Measurements from ENCODE around the gene RNF180. TPM values are rescaled to one million over a fixed set of nuclear protein-coding genes. Genes with fewer than 3 reads are reported as not detected.
A peak's percentile ranks its signal among the peaks of the same experiment; 100 is the strongest.

Gene RNF180
- total RNA-seq, 2 donors from 2014 or later: not detected

GRCh38 chr5:64161420-64161819 is 4.2 kb upstream of the RNF180 start:
- Mint-ChIP-seq H3K27ac (no peak overlapping the region), H3K9me3 (peaks cover 12% of the 10 kb centered on the region), H3K4me3 (no peak overlapping the region), H3K36me3 (peaks cover 10% of the 10 kb centered on the region), H3K4me1 (ENCODE audit: low read depth in 2 of 2) (peaks cover 0 to 4% of the 10 kb centered on the region in 2 donors), H3K27me3 (peaks cover 15 to 17% of the 10 kb centered on the region in 2 donors)
- no peak for ATAC-seq
- no peak for DNase-seq (ENCODE audit: low spot score)

- Mint-ChIP-seq H3K27ac (no peak overlapping the region), H3K4me3 (no peak overlapping the region), H3K27me3 (peaks cover 17% of the 10 kb centered on the region in 2 donors), H3K9me3 (peaks cover 12% of the 10 kb centered on the region), H3K4me1 (ENCODE audit: low read depth in 2 of 2) (peaks cover 0 to 4% of the 10 kb centered on the region in 2 donors), H3K36me3 (peaks cover 10% of the 10 kb centered on the region)
- DNase-seq (ENCODE audit: low spot score) (no peak), ATAC-seq (no peak)
Measured at GRCh38 chr5:64163135-64163534, 2.5 kb upstream of the RNF180 start.

- H3K27ac Mint-ChIP-seq: no peak overlapping the region
- H3K27me3 Mint-ChIP-seq: peaks cover 17% of the 10 kb centered on the region in 2 donors
- H3K9me3 Mint-ChIP-seq: peaks cover 12% of the 10 kb centered on the region
- no peak overlapping the region for H3K4me3 Mint-ChIP-seq
- no peak for ATAC-seq
- H3K4me1 Mint-ChIP-seq (ENCODE audit: low read depth in 2 of 2): peaks cover 0 to 4% of the 10 kb centered on the region in 2 donors
- peaks cover 10% of the 10 kb centered on the region for H3K36me3 Mint-ChIP-seq
- DNase-seq (ENCODE audit: low spot score): no peak
Measured at GRCh38 chr5:64163746-64164145, 1.9 kb upstream of the RNF180 start.

- Mint-ChIP-seq H3K4me1 (ENCODE audit: low read depth in 2 of 2) (peaks cover 0 to 4% of the 10 kb centered on the region in 2 donors), H3K27me3 (peaks cover 17% of the 10 kb centered on the region in 2 donors), H3K9me3 (peaks cover 12% of the 10 kb centered on the region), H3K27ac (no peak overlapping the region), H3K4me3 (no peak overlapping the region), H3K36me3 (peaks cover 10% of the 10 kb centered on the region)
- DNase-seq (ENCODE audit: low spot score) (no peak), ATAC-seq (no peak)
Measured at GRCh38 chr5:64164166-64164565, 1.5 kb upstream of the RNF180 start.

- peaks cover 9% of the 10 kb centered on the region for H3K9me3 Mint-ChIP-seq
- no peak overlapping the region for H3K4me3 Mint-ChIP-seq
- no peak for DNase-seq (ENCODE audit: low spot score)
- peaks cover 17% of the 10 kb centered on the region in 2 donors for H3K27me3 Mint-ChIP-seq
- no peak overlapping the region for H3K27ac Mint-ChIP-seq
- peaks cover 10% of the 10 kb centered on the region for H3K36me3 Mint-ChIP-seq
- ATAC-seq: no peak
- H3K4me1 Mint-ChIP-seq (ENCODE audit: low read depth in 2 of 2): peaks cover 0 to 4% of the 10 kb centered on the region in 2 donors
Measured at GRCh38 chr5:64165160-64165499, 513 bp upstream of the RNF180 start.

GRCh38 chr5:64166201-64166959 is 737 bp downstream of the RNF180 start:
- Mint-ChIP-seq H3K4me1 (ENCODE audit: low read depth in 2 of 2) (peaks cover 0 to 4% of the 10 kb centered on the region in 2 donors), H3K4me3 (no peak overlapping the region), H3K27ac (no peak overlapping the region), H3K27me3 (peaks cover 17% of the 10 kb centered on the region in 2 donors), H3K36me3 (peaks cover 10% of the 10 kb centered on the region), H3K9me3 (peaks cover 12% of the 10 kb centered on the region)
- ATAC-seq (peak in 1 of 2 donors; percentile 6), DNase-seq (ENCODE audit: low spot score) (no peak)

- no peak for ATAC-seq
- no peak for DNase-seq (ENCODE audit: low spot score)
- no peak overlapping the region for H3K4me3 Mint-ChIP-seq
- H3K36me3 Mint-ChIP-seq: no peaks in the 10 kb centered on the region
- H3K4me1 Mint-ChIP-seq (ENCODE audit: low read depth in 2 of 2): no peaks in the 10 kb centered on the region
- H3K27me3 Mint-ChIP-seq: no peaks in the 10 kb centered on the region
- H3K9me3 Mint-ChIP-seq: peaks cover 3% of the 10 kb centered on the region
- no peak overlapping the region for H3K27ac Mint-ChIP-seq
Measured at GRCh38 chr5:64176301-64176700, 10.7 kb downstream of the RNF180 start.

GRCh38 chr5:64180661-64181343 is 15.2 kb downstream of the RNF180 start:
- Mint-ChIP-seq H3K27ac (no peak overlapping the region), H3K36me3 (no peaks in the 10 kb centered on the region), H3K4me1 (ENCODE audit: low read depth in 2 of 2) (no peaks in the 10 kb centered on the region), H3K4me3 (no peak overlapping the region), H3K9me3 (peaks cover 10% of the 10 kb centered on the region), H3K27me3 (no peaks in the 10 kb centered on the region)
- DNase-seq (ENCODE audit: low spot score): no peak
- ATAC-seq: no peak

GRCh38 chr5:64181440-64181839 is 15.8 kb downstream of the RNF180 start:
- Mint-ChIP-seq H3K9me3 (peaks cover 10% of the 10 kb centered on the region), H3K4me1 (ENCODE audit: low read depth in 2 of 2) (no peaks in the 10 kb centered on the region), H3K27me3 (no peaks in the 10 kb centered on the region), H3K36me3 (no peaks in the 10 kb centered on the region), H3K4me3 (no peak overlapping the region), H3K27ac (no peak overlapping the region)
- no peak for ATAC-seq
- no peak for DNase-seq (ENCODE audit: low spot score)

- Mint-ChIP-seq H3K27ac (no peak overlapping the region), H3K4me1 (ENCODE audit: low read depth in 2 of 2) (no peaks in the 10 kb centered on the region), H3K9me3 (peaks cover 7% of the 10 kb centered on the region), H3K27me3 (no peaks in the 10 kb centered on the region), H3K4me3 (no peak overlapping the region), H3K36me3 (no peaks in the 10 kb centered on the region)
- DNase-seq (ENCODE audit: low spot score) (no peak), ATAC-seq (no peak)
Measured at GRCh38 chr5:64183956-64184355, 18.3 kb downstream of the RNF180 start.

GRCh38 chr5:64184832-64185231 is 19.2 kb downstream of the RNF180 start:
- no peaks in the 10 kb centered on the region for H3K4me1 Mint-ChIP-seq (ENCODE audit: low read depth in 2 of 2)
- H3K9me3 Mint-ChIP-seq: peaks cover 7% of the 10 kb centered on the region
- no peak overlapping the region for H3K4me3 Mint-ChIP-seq
- H3K36me3 Mint-ChIP-seq: no peaks in the 10 kb centered on the region
- H3K27ac Mint-ChIP-seq: no peak overlapping the region
- H3K27me3 Mint-ChIP-seq: no peaks in the 10 kb centered on the region
- DNase-seq (ENCODE audit: low spot score) (no peak), ATAC-seq (no peak)

- no peak overlapping the region for H3K4me3 Mint-ChIP-seq
- no peak for ATAC-seq
Measured at GRCh38 chr5:64188776-64189175, 23.1 kb downstream of the RNF180 start.

GRCh38 chr5:64190562-64191306 is 25.1 kb downstream of the RNF180 start:
- Mint-ChIP-seq H3K27me3 (no peaks in the 10 kb centered on the region), H3K4me1 (ENCODE audit: low read depth in 2 of 2) (no peaks in the 10 kb centered on the region)
- no peak for ATAC-seq

More at GRCh38 chr5:64188776-64189175, 23.1 kb downstream of the RNF180 start:
- no peaks in the 10 kb centered on the region for H3K27me3 Mint-ChIP-seq
- no peaks in the 10 kb centered on the region for H3K4me1 Mint-ChIP-seq (ENCODE audit: low read depth in 2 of 2)
- H3K27ac Mint-ChIP-seq: no peak overlapping the region
- H3K36me3 Mint-ChIP-seq: no peaks in the 10 kb centered on the region
- H3K9me3 Mint-ChIP-seq: peaks cover 6% of the 10 kb centered on the region
- no peak for DNase-seq (ENCODE audit: low spot score)

GRCh38 chr5:64195981-64196380 is 30.3 kb downstream of the RNF180 start:
- H3K36me3 Mint-ChIP-seq: no peaks in the 10 kb centered on the region
- no peak for ATAC-seq
- H3K9me3 Mint-ChIP-seq: peaks cover 6% of the 10 kb centered on the region
- H3K4me3 Mint-ChIP-seq: no peak overlapping the region
- DNase-seq (ENCODE audit: low spot score): no peak
- no peaks in the 10 kb centered on the region for H3K27me3 Mint-ChIP-seq
- no peaks in the 10 kb centered on the region for H3K4me1 Mint-ChIP-seq (ENCODE audit: low read depth in 2 of 2)
- no peak overlapping the region for H3K27ac Mint-ChIP-seq

More at GRCh38 chr5:64190562-64191306, 25.1 kb downstream of the RNF180 start:
- Mint-ChIP-seq H3K9me3 (peaks cover 6% of the 10 kb centered on the region), H3K27ac (no peak overlapping the region), H3K36me3 (no peaks in the 10 kb centered on the region), H3K4me3 (no peak overlapping the region)
- no peak for DNase-seq (ENCODE audit: low spot score)
